ENCODE results near the gene SHROOM1.
A peak's percentile ranks its signal among the peaks of the same experiment; 100 is the strongest.

The SHROOM1 gene

GRCh38 chr5:132826424-132827082 lies 3.9 kb downstream of the SHROOM1 start:
- DNase-seq (ENCODE audit: low read depth), result no peak
- H3K4me3 ChIP-seq (ENCODE audit: low read depth, low read length), result no peak overlapping the region

- no peak for DNase-seq (ENCODE audit: low read depth)
- no peak overlapping the region for H3K4me3 ChIP-seq (ENCODE audit: low read depth, low read length)
Observed at GRCh38 chr5:132825834-132826391, 4.5 kb downstream of the SHROOM1 start.

- H3K4me3 ChIP-seq (ENCODE audit: low read depth, low read length), result no peak overlapping the region
- DNase-seq (ENCODE audit: low read depth), result no peak
Observed at GRCh38 chr5:132825033-132825833, 5.2 kb downstream of the SHROOM1 start.

GRCh38 chr5:132824426-132824825 lies 6.0 kb downstream of the SHROOM1 start:
- no peak for DNase-seq (ENCODE audit: low read depth)
- H3K4me3 ChIP-seq (ENCODE audit: low read depth, low read length), result no peak overlapping the region

GRCh38 chr5:132823481-132824050 lies 6.9 kb downstream of the SHROOM1 start:
- no peak overlapping the region for H3K4me3 ChIP-seq (ENCODE audit: low read depth, low read length)
- DNase-seq (ENCODE audit: low read depth), result no peak

GRCh38 chr5:132822650-132823480 lies 7.6 kb downstream of the SHROOM1 start:
- peak overlapping the region; percentile 25 for H3K4me3 ChIP-seq (ENCODE audit: low read depth, low read length)
- no peak for DNase-seq (ENCODE audit: low read depth)

GRCh38 chr5:132821791-132822190 lies 8.7 kb downstream of the SHROOM1 start:
- no peak overlapping the region for H3K4me3 ChIP-seq (ENCODE audit: low read depth, low read length)
- no peak for DNase-seq (ENCODE audit: low read depth)

GRCh38 chr5:132821350-132821749 lies 9.1 kb downstream of the SHROOM1 start:
- DNase-seq (ENCODE audit: low read depth), result no peak
- H3K4me3 ChIP-seq (ENCODE audit: low read depth, low read length), result no peak overlapping the region

GRCh38 chr5:132820162-132820754 lies 10.2 kb downstream of the SHROOM1 start:
- DNase-seq (ENCODE audit: low read depth), result peak; percentile 65
- no peak overlapping the region for H3K4me3 ChIP-seq (ENCODE audit: low read depth, low read length)

- no peak for DNase-seq (ENCODE audit: low read depth)
- peak overlapping the region; percentile 30 for H3K4me3 ChIP-seq (ENCODE audit: low read depth, low read length)
Observed at GRCh38 chr5:132819468-132819867, 11.0 kb downstream of the SHROOM1 start.

GRCh38 chr5:132817011-132817410 lies 13.4 kb downstream of the SHROOM1 start:
- no peak for DNase-seq (ENCODE audit: low read depth)
- no peak overlapping the region for H3K4me3 ChIP-seq (ENCODE audit: low read depth, low read length)

GRCh38 chr5:132816554-132816953 lies 13.9 kb downstream of the SHROOM1 start:
- H3K4me3 ChIP-seq (ENCODE audit: low read depth, low read length), result no peak overlapping the region
- DNase-seq (ENCODE audit: low read depth), result no peak

GRCh38 chr5:132816083-132816482 lies 14.4 kb downstream of the SHROOM1 start:
- H3K4me3 ChIP-seq (ENCODE audit: low read depth, low read length), result no peak overlapping the region
- DNase-seq (ENCODE audit: low read depth), result no peak

GRCh38 chr5:132815454-132815853 lies 15.0 kb downstream of the SHROOM1 start:
- no peak overlapping the region for H3K4me3 ChIP-seq (ENCODE audit: low read depth, low read length)
- peak; percentile 22 for DNase-seq (ENCODE audit: low read depth)

GRCh38 chr5:132814503-132815294 lies 15.7 kb downstream of the SHROOM1 start:
- no peak for DNase-seq (ENCODE audit: low read depth)
- H3K4me3 ChIP-seq (ENCODE audit: low read depth, low read length), result no peak overlapping the region

GRCh38 chr5:132813599-132814502 lies 16.6 kb downstream of the SHROOM1 start:
- DNase-seq (ENCODE audit: low read depth), result no peak
- H3K4me3 ChIP-seq (ENCODE audit: low read depth, low read length), result peak overlapping the region; percentile 26

GRCh38 chr5:132812781-132813598 lies 17.5 kb downstream of the SHROOM1 start, which contains the start of gene SOWAHA:
Gene SOWAHA, plus strand, starts transcription at chr5:132813302. Its CDS starts 320 bp downstream, at chr5:132813622.
- DNase-seq (ENCODE audit: low read depth), result no peak
- H3K4me3 ChIP-seq (ENCODE audit: low read depth, low read length), result peak within 1 kb of the TSS; percentile 26
